HG03280 (cell line): ENCODE measurements around the gene CDC40.

Experiments used
- ATAC-seq: cut with Tn5 transposase; IDR thresholded peaks from one replicate; pipeline ENCODE4 v1.9.1; 2021; ENCODE audit warnings: mild to moderate bottlenecking, moderate library complexity; ENCODE audit not compliant: unreplicated experiment

The CDC40 gene

GRCh38 chr6:110180228-110181008 is at the start of gene CDC40:
CDC40 (plus strand) TSS chr6:110180427; CDS start chr6:110180445, 18 bp downstream.
- ATAC-seq = peak; percentile 50

- no peak for ATAC-seq
Measured at GRCh38 chr6:110137924-110138887, 42.0 kb upstream of the CDC40 start.

GRCh38 chr6:110139052-110139451 is 41.2 kb upstream of the CDC40 start:
- ATAC-seq = no peak

GRCh38 chr6:110140650-110141049 is 39.6 kb upstream of the CDC40 start:
- no peak for ATAC-seq

- no peak for ATAC-seq
Measured at GRCh38 chr6:110147870-110148269, 32.4 kb upstream of the CDC40 start.

GRCh38 chr6:110158479-110158878 is 21.7 kb upstream of the CDC40 start:
- ATAC-seq = no peak

GRCh38 chr6:110170081-110170480 is 10.1 kb upstream of the CDC40 start:
- no peak for ATAC-seq

GRCh38 chr6:110173506-110174132 is 6.6 kb upstream of the CDC40 start:
- no peak for ATAC-seq

GRCh38 chr6:110178626-110179405 is 1.4 kb upstream of the CDC40 start:
- no peak for ATAC-seq

- peak; percentile 90 for ATAC-seq
Measured at GRCh38 chr6:110179406-110180227, 610 bp upstream of the CDC40 start, which contains the start of gene WASF1. WASF1 (minus strand) TSS chr6:110179670; CDS start chr6:110127601, 52,069 bp downstream.

- no peak for ATAC-seq
Measured at GRCh38 chr6:110181131-110182030, 1.2 kb downstream of the CDC40 start.

GRCh38 chr6:110183292-110183885 is 3.2 kb downstream of the CDC40 start:
- ATAC-seq = no peak

GRCh38 chr6:110185879-110186278 is 5.7 kb downstream of the CDC40 start:
- peak; percentile 57 for ATAC-seq

- no peak for ATAC-seq
Measured at GRCh38 chr6:110188791-110189190, 8.6 kb downstream of the CDC40 start.

GRCh38 chr6:110190726-110191125 is 10.5 kb downstream of the CDC40 start:
- ATAC-seq = no peak

- no peak for ATAC-seq
Measured at GRCh38 chr6:110191477-110191876, 11.2 kb downstream of the CDC40 start.

GRCh38 chr6:110195639-110196038 is 15.4 kb downstream of the CDC40 start:
- no peak for ATAC-seq

- no peak for ATAC-seq
Measured at GRCh38 chr6:110196874-110197273, 16.6 kb downstream of the CDC40 start.
